HG03521 (cell line): ENCODE results near the gene SEMA3E.

Source experiments
- ATAC-seq: cut with Tn5 transposase; IDR thresholded peaks from one replicate; pipeline ENCODE4 v1.9.1; 2021; ENCODE audit warnings: mild to moderate bottlenecking, moderate library complexity; ENCODE audit not compliant: unreplicated experiment

The SEMA3E gene

DNA sequence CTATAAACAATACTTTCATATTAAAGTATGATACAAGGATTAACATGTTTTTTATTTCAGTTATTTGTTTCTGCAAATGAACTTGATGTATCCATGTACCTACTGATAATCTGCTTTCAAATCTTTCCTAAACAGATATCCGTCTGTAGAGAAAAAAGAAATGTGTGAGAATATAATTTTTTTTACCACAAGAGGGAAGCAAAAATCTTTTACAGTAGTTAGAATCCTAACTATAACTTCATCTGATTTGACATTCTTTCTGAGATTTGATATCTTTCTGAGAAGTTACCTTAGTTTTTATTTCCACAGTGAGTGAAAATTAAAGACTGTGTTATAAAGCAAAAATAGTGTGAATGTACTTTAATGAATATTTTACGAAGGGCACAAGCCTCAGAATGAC is 282.3 kb downstream of the SEMA3E start:
- no peak for ATAC-seq

DNA sequence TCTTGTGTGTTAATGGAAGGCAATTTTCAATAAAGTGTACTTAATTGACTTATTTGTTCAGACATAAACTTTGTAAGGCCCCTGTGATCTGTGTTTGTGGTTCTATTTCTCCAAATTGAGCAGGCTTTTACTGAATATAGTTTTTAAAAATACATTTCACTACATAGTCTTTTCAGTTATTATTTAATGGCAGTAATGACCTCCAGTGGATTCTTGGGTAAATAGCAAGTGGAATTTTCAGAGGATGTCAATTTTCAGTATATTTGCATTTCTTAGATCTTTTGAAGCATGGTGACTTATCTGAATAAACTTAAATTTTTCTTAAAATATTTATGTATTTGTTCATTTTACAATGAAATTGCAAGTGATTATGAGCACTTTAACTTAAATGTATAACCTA is 283.2 kb downstream of the SEMA3E start:
- no peak for ATAC-seq

DNA sequence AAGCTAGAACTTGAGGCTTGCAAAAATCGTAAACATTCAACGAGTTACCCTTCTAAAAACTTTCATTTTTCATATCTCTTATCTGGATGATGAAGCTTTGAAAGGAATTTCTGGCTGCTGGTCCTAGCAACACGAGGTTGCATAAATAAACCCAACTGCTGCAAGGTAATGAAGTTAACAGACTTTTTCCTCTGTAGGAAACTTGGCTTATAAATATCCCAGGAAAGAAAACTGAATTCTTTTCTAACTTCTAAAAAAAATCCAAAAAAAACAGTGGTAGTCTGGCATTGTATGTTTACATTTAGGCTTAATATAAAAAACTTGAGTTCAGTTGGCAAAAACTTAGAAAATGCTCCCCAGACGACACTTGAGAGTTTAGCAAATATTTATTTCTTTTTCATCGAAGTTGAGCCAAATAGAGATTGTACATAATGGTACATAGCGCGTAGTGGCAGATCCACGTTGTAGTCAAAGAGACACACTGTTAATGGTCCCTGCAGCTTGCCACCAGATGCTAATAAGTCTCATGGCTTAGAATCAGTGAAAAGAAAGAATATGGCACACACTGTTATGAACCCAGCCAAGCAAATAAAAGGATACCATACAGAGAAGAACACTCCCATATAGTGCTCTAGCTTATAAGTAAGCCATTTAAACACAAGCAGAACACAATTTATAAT is 285.9 kb downstream of the SEMA3E start:
- ATAC-seq: no peak

DNA sequence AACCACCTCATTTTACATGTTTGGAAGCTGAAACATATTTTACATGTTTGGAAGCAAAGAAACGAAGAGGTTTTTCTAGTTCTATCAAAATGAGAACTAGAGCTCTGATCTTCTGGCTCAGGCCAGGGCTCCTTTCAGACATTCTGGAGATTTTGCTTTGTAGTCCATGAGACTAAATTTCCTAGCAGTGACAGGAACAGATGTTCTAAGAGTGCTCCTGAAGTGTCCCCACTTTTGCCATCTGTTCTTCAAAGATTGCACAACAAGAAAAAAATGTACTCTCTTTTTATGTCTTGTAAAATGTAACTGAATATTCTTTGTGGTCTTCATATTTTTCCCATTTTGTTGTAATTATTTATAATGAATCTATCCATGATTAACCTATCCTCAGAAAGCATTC is 289.8 kb downstream of the SEMA3E start:
- ATAC-seq: no peak

- ATAC-seq: no peak
These were observed 293.8 kb downstream of the SEMA3E start for GRCh38 chr7:83355143-83355542.

- ATAC-seq: no peak
These were observed 300.9 kb downstream of the SEMA3E start for GRCh38 chr7:83347945-83348444.

DNA sequence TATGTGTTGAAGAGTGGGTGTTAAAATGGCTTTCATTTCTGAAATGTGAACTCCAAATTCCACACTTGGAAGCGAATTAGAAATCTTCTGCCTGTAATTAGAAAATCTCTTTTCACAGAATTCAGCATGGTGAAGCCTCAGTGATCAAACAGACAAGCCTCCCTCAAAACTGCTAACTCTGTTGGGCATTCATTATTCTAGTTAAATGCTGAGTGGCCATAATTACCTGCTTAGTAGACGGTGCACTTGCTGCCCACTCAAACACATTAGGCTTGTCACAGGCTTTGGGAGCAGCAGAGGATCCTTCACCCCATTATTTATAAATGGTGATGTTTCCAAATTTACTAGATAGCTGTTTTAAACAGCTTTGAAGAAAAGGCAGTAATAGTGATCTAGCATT is 309.0 kb downstream of the SEMA3E start:
- ATAC-seq: no peak

DNA sequence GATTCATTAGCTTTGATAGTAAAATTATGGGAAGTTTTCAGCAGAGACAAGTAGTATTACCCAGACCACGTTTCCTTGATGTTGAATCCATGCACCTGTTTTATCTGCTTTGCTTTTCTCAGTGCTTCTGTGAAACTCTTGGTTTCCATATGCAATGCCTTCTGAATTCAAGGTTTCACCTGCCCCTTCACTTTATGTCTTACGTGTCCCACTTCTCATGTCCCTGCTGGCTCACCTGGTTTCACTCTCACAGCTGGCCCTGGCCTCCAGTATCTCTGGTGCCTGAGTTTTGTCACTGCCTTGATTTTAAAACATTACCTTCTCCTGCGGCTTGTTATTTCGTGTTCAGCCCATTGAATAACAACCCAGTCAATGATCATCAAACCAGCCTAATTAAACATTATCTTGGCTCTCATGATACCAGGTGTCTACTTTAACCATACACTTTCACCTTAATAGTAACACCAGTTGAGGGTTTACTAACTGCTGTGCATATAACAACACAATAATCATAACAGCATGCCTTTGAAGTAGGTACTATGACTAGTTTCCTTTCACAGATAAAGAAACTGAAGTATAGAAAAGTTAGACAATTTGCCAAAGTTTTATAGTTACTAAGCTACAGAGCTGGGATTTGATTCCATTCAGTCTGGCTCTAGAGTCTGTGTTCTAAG is 310.5 kb downstream of the SEMA3E start:
- no peak for ATAC-seq

GRCh38 chr7:83337050-83337449 is 311.9 kb downstream of the SEMA3E start:
- no peak for ATAC-seq

DNA sequence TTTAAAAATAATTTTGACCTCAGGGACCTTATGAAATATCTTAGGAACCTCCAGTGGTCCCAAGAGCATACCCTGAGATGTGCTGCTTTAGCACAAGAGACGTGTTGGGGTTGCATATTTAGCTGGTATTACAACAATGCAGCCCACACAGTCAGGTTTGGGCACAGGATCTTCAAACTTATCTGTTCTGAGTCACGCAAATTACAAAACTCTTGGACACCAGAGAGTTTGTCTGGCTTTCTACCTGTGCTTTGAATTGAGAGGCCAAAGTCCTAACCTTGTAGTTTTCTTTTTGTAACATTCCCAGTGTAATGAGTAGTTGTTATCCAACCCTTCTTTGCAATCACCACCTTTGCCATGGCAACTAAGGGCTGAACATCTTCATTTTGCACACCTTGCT is 322.7 kb downstream of the SEMA3E start:
- no peak for ATAC-seq

- no peak for ATAC-seq
These were observed 323.9 kb downstream of the SEMA3E start for GRCh38 chr7:83325083-83325482.

- no peak for ATAC-seq
These were observed 324.3 kb downstream of the SEMA3E start for GRCh38 chr7:83324596-83324995.

- ATAC-seq: no peak
These were observed 327.9 kb downstream of the SEMA3E start for GRCh38 chr7:83321011-83321410.

- ATAC-seq: no peak
These were observed 335.0 kb downstream of the SEMA3E start for GRCh38 chr7:83313931-83314330.
